Measurements from ENCODE around the gene ROMO1. TPM values are rescaled to one million over a fixed set of nuclear protein-coding genes. Genes with fewer than 3 reads are reported as not detected.

The ROMO1 gene
- total and polyA plus RNA-seq, 2 of the 8 experiments (the other 6 are each of a cell fraction or from before 2014, with no cell fraction given): 164 to 702 TPM

GRCh38 chr20:35734374-35734773, 35.2 kb downstream of the ROMO1 start:
- H2AK5ac ChIP-seq (ENCODE audit: low read depth, low read length): no peak overlapping the region
- no peak overlapping the region for H2BK15ac ChIP-seq (ENCODE audit: low read length)
- no peak overlapping the region for H3K4me3 ChIP-seq (ENCODE audit: extremely low read depth in 1 of 4, insufficient read depth in 2 of 4, low read depth in 3 of 4, low read length in 4 of 4)
- H3K9ac ChIP-seq (replicated peaks in 1 of 4; ENCODE audit: extremely low read depth in 1 of 4, low read depth in 3 of 4, low read length in 3 of 4): no peak overlapping the region
- H3K23ac ChIP-seq (ENCODE audit: insufficient read length): no peak overlapping the region
- DNase-seq (ENCODE audit: low read depth in 1 of 2, low spot score in 2 of 2) (no peak), FAIRE-seq (no peak)
- ChIA-PET CTCF (ENCODE audit: partially characterized antibody) (no interaction called here), POLR2A (ENCODE audit: partially characterized antibody) (interaction anchor here (0.7 to 45.3 kb wide), 15 partner anchors 4 to 280 kb away, joined by 3 to 2341 read pairs (median 9); partner anchors contain the start of genes NFS1, PHF20, RBM39 and ROMO1)
- no peak overlapping the region for H4K8ac ChIP-seq (ENCODE audit: extremely low read depth, insufficient read depth, low read length)
- no peak overlapping the region for H2BK20ac ChIP-seq (ENCODE audit: low read length)
- no peak overlapping the region for H2BK120ac ChIP-seq (replicated peaks; ENCODE audit: low read depth, low read length)
- no peak for TF ChIP-seq PHF8 (conservative IDR thresholded peaks at IDR 0.05; ENCODE audit: low read depth, low read length)
- no peak for TF ChIP-seq CBX5 (IDR thresholded peaks at IDR 0.05; ENCODE audit: low read depth, low read length)
- TF ChIP-seq SIN3A (conservative IDR thresholded peaks at IDR 0.05 in 1 of 2, IDR thresholded peaks at IDR 0.05 in 1 of 2; ENCODE audit: low read depth in 1 of 2, low read length in 2 of 2): no peak
- no peak for TF ChIP-seq BRCA1 (IDR thresholded peaks at IDR 0.05; ENCODE audit: low read depth, low read length)
- H4K91ac ChIP-seq (replicated peaks; ENCODE audit: insufficient read length, low read length): no peak overlapping the region
- H4K20me1 ChIP-seq (replicated peaks in 1 of 2; ENCODE audit: control insufficient read depth in 1 of 2, insufficient read depth in 2 of 2, low read length in 2 of 2): peaks cover 23 to 27% of the 10 kb centered on the region in 2 experiments
- H3K4me1 ChIP-seq (replicated peaks in 1 of 4; ENCODE audit: control insufficient read depth in 3 of 4, insufficient read depth in 4 of 4, low read length in 3 of 4): no peaks in the 10 kb centered on the region
- H3K56ac ChIP-seq (replicated peaks; ENCODE audit: insufficient read length, low read depth, low read length): no peak overlapping the region
- H3K36me3 ChIP-seq (ENCODE audit: control insufficient read depth in 2 of 4, insufficient read depth in 4 of 4, low read length in 3 of 4): peaks cover 56 to 100% (median 91%) of the 10 kb centered on the region in 4 experiments
- no peak overlapping the region for H4K5ac ChIP-seq (ENCODE audit: insufficient read length, low read depth, low read length)
- H2AFZ ChIP-seq (ENCODE audit: low read length): no peak overlapping the region
- H2BK12ac ChIP-seq (ENCODE audit: low read depth, low read length): no peak overlapping the region
- H2BK5ac ChIP-seq (ENCODE audit: low read depth, low read length): no peak overlapping the region
- no peak overlapping the region for H3K27ac ChIP-seq (ENCODE audit: low read depth, low read length)
- H3K9me3 ChIP-seq (ENCODE audit: insufficient read depth in 2 of 2, low read depth in 1 of 2, low read length in 1 of 2): no peaks in the 10 kb centered on the region
- no peak overlapping the region for H3K14ac ChIP-seq (ENCODE audit: insufficient read length)
- no peaks in the 10 kb centered on the region for H3K27me3 ChIP-seq (replicated peaks in 1 of 4; ENCODE audit: control insufficient read depth in 3 of 4, extremely low read depth in 1 of 4, insufficient read depth in 3 of 4, low read length in 3 of 4)
- no peak overlapping the region for H3K18ac ChIP-seq (ENCODE audit: extremely low read depth, low read length)
- no peak overlapping the region for H3K4ac ChIP-seq (replicated peaks; ENCODE audit: insufficient read length, low read depth, low read length)
- no peak overlapping the region for H3K4me2 ChIP-seq (ENCODE audit: insufficient read depth in 1 of 2, low read depth in 2 of 2, low read length in 2 of 2)
- no peaks in the 10 kb centered on the region; the same call in 1 of the 2 replicates for H3K79me1 ChIP-seq (ENCODE audit: low read depth, low read length)
- no peaks in the 10 kb centered on the region for H3K23me2 ChIP-seq (ENCODE audit: low read depth, low read length)
- H3K79me2 ChIP-seq (ENCODE audit: control insufficient read depth in 1 of 2, insufficient read depth in 2 of 2, low read length in 2 of 2): peaks cover 18 to 99% of the 10 kb centered on the region in 2 experiments
